HUDEP-2 (cell line): ENCODE measurements around the gene SMPD2.

ENCODE experiments used
- DNase-seq, 76 experiments: peaks; one replicate each; lab custom pipeline; 2025; ENCODE audit not compliant: unreplicated experiment in 76 of 76; lab: John Stamatoyannopoulos, UW

SMPD2 gene

GRCh38 chr6:109440331-109441068 lies at the start of gene SMPD2, which contains the start of gene PPIL6:
TSS of gene SMPD2 (plus strand) at chr6:109440724. CDS start at chr6:109441122, 398 bp downstream.
TSS of gene PPIL6 (minus strand) at chr6:109440628. CDS start at chr6:109440590, 38 bp downstream.
- peak in 73 of 76 experiments; percentile 27 to 91 (median 79) for DNase-seq

GRCh38 chr6:109393157-109393885 lies 47.2 kb upstream of the SMPD2 start:
- no peak for DNase-seq

- no peak for DNase-seq
Observed at GRCh38 chr6:109393886-109394281, 46.6 kb upstream of the SMPD2 start.

- no peak for DNase-seq
Observed at GRCh38 chr6:109396046-109396718, 44.3 kb upstream of the SMPD2 start.

- peak in 1 of 76 experiments; percentile 12 for DNase-seq
Observed at GRCh38 chr6:109397020-109397419, 43.5 kb upstream of the SMPD2 start.

GRCh38 chr6:109406196-109406595 lies 34.3 kb upstream of the SMPD2 start:
- no peak for DNase-seq

GRCh38 chr6:109411034-109411433 lies 29.5 kb upstream of the SMPD2 start:
- DNase-seq, result no peak

GRCh38 chr6:109417646-109418045 lies 22.9 kb upstream of the SMPD2 start:
- no peak for DNase-seq

- DNase-seq, result no peak
Observed at GRCh38 chr6:109420751-109421150, 19.8 kb upstream of the SMPD2 start.

GRCh38 chr6:109421184-109421583 lies 19.3 kb upstream of the SMPD2 start:
- no peak for DNase-seq

- no peak for DNase-seq
Observed at GRCh38 chr6:109424946-109425345, 15.6 kb upstream of the SMPD2 start.

GRCh38 chr6:109428889-109429477 lies 11.5 kb upstream of the SMPD2 start:
- DNase-seq, result no peak

GRCh38 chr6:109429496-109429895 lies 11.0 kb upstream of the SMPD2 start:
- DNase-seq, result no peak

- no peak for DNase-seq
Observed at GRCh38 chr6:109434456-109434855, 6.1 kb upstream of the SMPD2 start.

GRCh38 chr6:109436041-109436440 lies 4.5 kb upstream of the SMPD2 start:
- no peak for DNase-seq

GRCh38 chr6:109441069-109441816 lies 719 bp downstream of the SMPD2 start:
- peak in 50 of 76 experiments; percentile 15 to 91 (median 46) for DNase-seq

GRCh38 chr6:109442393-109442924 lies 1.9 kb downstream of the SMPD2 start:
- DNase-seq, result no peak

GRCh38 chr6:109443425-109443950 lies 3.0 kb downstream of the SMPD2 start:
- DNase-seq, result no peak

- peak in 7 of 76 experiments; percentile 16 to 31 (median 21) for DNase-seq
Observed at GRCh38 chr6:109445382-109445781, 4.9 kb downstream of the SMPD2 start.

GRCh38 chr6:109446072-109446471 lies 5.5 kb downstream of the SMPD2 start:
- DNase-seq, result peak in 2 of 76 experiments; percentile 10 to 28
